GM19193 (cell line): Measurements from ENCODE around the gene NCOA4.

Experiments used
- POLR2A ChIP-seq: IDR thresholded peaks from 4 replicates; pipeline ENCODE4 v1.6.1; 2011; ENCODE audit not compliant: insufficient read depth, insufficient read length; ENCODE audit errors: extremely low read depth

NCOA4 gene

DNA sequence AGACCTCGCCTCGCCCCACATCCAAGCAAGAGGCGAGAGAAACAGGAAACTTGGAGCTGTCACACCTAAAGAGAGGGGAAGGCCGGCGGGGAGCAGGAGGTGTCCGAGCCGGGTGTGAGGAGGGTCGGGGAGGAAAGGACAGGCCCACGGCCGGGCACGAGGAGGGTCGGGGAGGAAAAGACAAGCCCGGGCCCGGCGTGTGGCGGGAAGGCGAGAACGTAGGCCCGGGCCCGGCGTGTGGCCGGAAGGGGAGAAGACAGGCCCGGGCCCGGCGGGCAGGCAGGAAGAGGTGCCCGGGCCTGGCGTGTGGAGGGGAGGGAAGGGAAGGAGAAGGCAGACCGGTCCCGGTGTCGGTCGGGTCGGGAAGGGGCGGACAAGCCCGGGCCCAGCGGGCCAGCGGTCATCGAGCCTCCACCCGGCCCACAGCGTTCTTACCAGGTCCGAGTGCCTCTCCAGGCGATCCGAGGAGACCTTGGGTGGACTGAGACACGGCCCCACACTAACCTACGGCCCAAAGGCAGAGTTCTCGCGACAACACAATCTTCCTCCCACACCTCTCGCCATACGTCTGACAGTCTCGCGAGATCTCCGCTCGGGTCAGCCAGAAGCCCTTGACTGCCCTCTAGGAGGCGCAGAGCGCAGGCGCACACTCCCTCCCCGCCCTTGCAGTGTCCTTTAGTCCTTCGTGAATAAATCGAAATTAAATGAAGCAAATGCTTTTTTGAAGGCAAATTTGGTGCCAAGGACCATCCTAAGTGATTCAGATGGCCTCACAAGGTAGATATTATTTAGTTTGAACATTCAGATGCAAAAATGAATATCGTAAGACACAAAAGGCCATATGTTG lies at the start of gene NCOA4:
Gene NCOA4, minus strand, starts transcription at position 533 of the 847 bp plus-strand sequence. CDS start 13,943 bp downstream, outside the sequence.
- peak; percentile 91 for TF ChIP-seq POLR2A

GRCh38 chr10:46079831-46080585 lies 49.6 kb upstream of the NCOA4 start:
- no peak for TF ChIP-seq POLR2A

GRCh38 chr10:46077731-46078413 lies 47.4 kb upstream of the NCOA4 start:
- TF ChIP-seq POLR2A: no peak

GRCh38 chr10:46077141-46077554 lies 46.7 kb upstream of the NCOA4 start:
- TF ChIP-seq POLR2A: no peak

GRCh38 chr10:46075869-46076268 lies 45.4 kb upstream of the NCOA4 start:
- no peak for TF ChIP-seq POLR2A

DNA sequence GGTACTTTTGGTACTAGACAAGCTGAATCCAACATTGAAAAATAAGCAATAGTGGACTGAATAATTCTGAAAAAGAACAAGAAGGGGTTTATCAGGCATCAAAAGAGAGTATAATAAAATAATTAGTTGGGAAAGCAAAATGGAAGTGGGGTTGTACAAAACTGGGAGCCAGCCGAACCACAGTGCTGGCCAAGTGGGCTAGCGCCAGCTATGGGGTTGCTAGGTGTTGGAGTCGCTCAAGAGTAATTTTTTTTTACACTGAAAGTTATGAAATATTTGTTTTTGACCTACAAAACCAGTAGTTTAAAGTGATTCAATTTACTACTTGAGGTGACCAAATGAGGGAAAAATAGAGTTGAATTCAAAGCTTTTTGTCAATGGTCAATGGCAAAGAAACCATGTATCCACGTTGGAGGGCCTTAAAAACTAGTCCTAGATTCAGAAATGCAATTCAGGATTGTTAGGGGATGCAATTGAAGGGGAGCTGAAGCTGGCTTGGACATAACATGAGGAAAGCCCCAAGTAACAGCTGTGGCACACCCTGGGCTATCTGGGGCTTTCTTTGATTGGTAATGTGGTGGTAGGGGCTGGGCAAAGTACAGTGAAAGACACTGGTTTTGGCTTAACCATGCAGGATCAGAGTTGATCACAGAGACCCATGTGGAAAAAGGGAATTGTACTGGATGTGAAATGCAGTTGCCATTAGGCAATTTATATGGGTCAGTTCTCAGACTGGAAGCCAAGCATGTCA lies 43.9 kb upstream of the NCOA4 start:
- no peak for TF ChIP-seq POLR2A

DNA sequence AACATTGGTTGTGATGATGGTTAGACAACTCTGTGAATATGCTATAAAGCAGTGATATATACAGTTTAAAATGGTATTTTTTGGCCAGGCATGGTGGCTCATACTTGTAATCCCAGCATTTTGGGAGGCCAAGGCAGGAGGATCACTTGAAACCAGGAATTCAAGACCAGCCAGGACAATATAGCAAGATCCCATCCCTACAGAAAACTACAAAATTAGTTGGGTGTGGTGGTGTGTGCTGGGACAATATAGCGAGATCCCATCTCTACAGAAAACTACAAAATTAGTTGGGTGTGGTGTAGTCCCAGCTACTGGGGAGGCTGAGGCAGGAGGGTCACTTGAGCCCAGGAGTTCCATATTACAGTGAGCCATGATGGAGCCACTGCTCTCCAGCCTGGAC lies 43.1 kb upstream of the NCOA4 start:
- no peak for TF ChIP-seq POLR2A

GRCh38 chr10:46070749-46071148 lies 40.3 kb upstream of the NCOA4 start:
- TF ChIP-seq POLR2A: no peak

GRCh38 chr10:46069771-46070463 lies 39.5 kb upstream of the NCOA4 start:
- TF ChIP-seq POLR2A: no peak

- no peak for TF ChIP-seq POLR2A
Measured at GRCh38 chr10:46068905-46069304, 38.5 kb upstream of the NCOA4 start.

DNA sequence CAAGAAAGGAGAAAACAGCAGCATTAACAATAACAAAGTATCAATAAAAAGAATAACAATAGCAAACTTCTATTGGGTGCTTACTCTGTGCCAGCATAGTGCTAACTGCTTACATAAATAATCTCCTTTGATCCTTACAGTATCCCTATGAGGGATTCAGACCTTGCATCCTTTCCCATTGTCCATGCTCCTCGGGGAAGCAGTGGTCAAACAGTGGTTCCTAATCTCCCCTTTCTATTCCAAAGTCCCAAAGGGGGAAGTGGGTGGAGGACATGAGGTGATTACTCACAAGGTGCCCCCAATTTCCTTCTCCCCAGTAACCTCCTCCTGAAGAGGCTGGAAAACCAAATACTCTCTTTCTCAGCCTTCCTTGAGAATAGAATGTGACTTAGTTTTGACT lies 37.7 kb upstream of the NCOA4 start:
- TF ChIP-seq POLR2A: no peak

DNA sequence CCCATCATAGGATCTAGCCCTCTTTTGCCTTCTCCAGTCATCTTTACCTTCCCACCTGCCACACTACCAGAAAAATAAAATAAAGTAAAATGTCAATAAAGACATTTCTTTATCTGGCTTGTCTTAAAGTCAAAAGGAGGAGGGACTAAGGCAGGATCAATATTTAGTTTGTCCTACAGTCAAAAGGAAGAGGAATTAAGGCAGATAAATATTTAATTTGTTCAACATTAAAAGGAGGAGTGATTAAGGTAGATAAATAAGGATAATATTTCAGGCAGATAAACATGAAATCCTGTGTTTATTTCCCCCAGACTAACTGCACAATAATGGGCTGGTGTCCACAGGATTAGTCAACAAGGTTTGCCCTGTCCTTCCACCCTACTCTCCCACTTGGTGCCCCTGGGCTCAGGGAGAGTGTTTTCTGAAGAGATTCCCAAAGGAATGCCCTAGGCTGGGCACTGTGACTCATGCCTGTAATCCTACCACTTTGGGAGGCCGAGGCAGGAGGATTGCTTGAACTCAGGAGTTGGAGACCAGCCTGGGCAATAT lies 33.9 kb upstream of the NCOA4 start:
- no peak for TF ChIP-seq POLR2A

DNA sequence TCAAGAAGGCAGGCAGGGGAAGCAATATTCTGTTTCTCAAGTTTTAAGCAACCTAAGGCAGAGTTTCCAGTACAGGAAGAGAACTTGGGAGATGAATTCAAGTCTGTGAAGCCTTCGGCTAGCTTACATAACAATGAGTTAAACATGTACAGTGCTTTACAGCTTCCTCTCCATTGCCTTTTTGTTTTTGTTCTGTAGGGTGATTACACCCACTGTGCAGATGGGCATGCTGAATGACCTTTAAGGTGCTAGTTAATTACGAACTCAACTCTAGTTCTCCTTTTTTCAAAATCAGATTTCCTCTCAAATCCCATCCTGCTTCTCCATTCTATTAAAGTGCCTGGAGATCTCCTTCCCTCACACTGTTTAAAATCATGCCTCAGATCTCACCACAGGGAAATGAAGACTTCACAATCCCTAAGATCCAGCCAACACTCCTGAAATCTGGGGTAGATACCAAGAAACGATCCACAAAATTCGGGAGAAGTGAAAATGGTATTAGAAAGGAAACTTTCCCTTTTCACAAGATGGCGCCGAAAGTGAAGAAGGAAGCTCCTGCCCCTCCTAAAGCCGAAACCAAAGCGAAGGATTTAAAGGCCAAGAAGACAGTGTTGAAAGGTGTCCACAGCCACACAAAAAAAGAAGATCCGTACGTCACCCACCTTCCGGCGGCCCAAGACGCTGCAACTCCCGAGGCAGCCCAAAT lies 32.5 kb upstream of the NCOA4 start:
- no peak for TF ChIP-seq POLR2A
